DND-41 (cell line): ENCODE measurements around the gene ESYT2.

ENCODE experiments used
- EZH2 ChIP-seq: IDR thresholded peaks from 3 replicates; pipeline ENCODE4 v1.6.1; 2012; ENCODE audit warnings: borderline replicate concordance, low read depth, mild to moderate bottlenecking, moderate library complexity, low read length, inconsistent platforms; ENCODE audit not compliant: severe bottlenecking
- TF ChIP-seq, protein P1 (sequence below): IDR thresholded peaks from 2 replicates; pipeline ENCODE4 v1.5.1; 2012; ENCODE audit warnings: borderline replicate concordance, low read length, moderate library complexity, mild to moderate bottlenecking; ENCODE audit not compliant: poor library complexity, severe bottlenecking; ENCODE audit errors: extremely low read depth

DNA sequence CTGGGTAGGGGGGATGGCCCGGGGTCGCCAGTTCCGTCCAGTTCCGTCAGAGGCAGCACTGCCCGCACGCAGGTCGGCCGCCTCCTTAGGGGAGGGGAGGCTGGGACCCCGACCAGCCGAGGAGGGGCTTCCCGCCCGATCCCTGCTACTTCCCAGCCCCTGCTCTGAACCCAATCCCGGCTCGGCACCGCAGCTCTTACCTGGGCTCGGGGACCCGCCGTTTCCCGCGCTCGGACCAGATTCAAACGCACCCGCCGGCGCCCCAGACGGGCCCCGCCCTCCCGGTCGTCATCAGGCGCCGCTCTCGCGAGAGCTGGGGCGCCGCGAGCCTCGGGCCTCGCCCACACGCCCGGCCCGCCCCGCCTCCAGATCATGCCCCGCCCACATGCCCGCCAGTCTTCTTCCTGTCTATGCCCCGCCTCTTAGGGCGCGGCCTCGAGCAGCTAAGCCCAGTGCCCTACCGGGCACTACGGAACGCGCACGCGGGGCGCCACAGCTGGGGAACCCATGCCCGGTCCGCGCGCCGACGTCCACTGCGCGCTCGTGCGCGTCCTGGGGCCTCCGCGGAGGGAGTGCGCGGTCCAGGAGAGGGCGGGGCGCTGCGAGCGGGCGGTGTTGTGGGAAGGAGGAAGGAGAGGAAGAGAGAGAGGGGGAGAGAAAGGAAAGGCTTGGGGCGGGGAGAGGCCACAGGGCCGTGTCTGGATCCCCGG lies 124.6 kb downstream of the ESYT2 start, which contains the start of gene NCAPG2:
- no peak for TF ChIP-seq EZH2
- TF ChIP-seq, protein P1, sequence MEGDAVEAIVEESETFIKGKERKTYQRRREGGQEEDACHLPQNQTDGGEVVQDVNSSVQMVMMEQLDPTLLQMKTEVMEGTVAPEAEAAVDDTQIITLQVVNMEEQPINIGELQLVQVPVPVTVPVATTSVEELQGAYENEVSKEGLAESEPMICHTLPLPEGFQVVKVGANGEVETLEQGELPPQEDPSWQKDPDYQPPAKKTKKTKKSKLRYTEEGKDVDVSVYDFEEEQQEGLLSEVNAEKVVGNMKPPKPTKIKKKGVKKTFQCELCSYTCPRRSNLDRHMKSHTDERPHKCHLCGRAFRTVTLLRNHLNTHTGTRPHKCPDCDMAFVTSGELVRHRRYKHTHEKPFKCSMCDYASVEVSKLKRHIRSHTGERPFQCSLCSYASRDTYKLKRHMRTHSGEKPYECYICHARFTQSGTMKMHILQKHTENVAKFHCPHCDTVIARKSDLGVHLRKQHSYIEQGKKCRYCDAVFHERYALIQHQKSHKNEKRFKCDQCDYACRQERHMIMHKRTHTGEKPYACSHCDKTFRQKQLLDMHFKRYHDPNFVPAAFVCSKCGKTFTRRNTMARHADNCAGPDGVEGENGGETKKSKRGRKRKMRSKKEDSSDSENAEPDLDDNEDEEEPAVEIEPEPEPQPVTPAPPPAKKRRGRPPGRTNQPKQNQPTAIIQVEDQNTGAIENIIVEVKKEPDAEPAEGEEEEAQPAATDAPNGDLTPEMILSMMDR, result no peak
